ENCODE data around the gene PPIL6.
A peak's percentile ranks its signal among the peaks of the same experiment; 100 is the strongest.

Gene PPIL6

GRCh38 chr6:109449064-109449794, 8.8 kb upstream of the PPIL6 start:
- DNase-seq, result no peak

- no peak for DNase-seq
Observed at GRCh38 chr6:109448615-109449014, 8.2 kb upstream of the PPIL6 start.

DNA sequence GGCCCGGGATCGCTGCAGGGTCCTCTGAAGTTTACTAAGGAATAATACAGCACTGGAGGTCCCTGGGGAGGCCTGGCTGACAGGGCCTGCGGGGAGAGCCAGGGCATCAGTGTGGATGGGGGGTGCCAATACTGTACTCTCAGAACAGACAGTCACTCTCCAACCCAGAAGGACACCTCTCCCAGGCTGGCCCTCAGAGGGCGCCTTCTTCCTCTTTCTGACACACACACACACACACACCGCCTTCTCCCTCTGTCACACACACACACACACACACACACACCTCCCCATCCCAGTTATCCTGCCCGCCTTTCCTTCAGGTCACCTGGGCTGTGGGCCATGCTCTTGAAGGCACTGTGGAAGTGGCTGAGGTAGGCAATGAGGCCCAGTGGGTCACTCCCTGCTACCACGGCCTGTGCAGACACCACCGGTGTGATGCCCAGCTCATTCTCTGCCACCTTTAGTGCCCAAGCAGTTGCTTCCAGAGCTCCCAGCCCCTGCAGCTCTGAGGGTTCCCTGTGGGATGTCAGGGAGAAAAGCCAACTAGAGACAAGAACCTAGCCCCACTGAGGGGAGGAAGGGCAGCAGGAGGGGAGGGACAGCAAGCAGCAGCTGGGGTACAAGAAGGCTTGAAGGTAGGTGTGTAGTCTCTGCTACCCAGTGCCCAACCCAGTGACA, 7.6 kb upstream of the PPIL6 start:
- no peak for DNase-seq

DNA sequence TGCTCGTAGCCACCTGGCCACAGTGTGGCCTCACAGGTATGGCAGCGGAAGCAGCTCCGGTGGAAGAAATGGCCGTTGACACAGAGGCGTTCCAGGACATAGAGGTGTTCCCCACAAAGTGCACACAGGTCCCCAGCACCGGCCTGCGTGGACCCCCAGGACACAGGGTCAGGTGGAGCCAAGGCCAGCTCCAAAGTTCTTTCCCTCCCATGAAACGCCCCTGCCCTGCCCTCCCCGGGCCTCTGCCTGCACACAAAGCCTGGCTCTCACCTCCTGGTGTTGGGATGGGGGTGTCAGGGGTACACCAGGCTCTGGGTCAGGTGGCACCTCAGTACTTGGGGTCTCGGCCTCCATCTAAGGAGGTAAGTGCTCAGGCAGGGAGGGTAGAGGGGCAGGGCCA, 6.7 kb upstream of the PPIL6 start:
- no peak for DNase-seq

- no peak for DNase-seq
Observed at GRCh38 chr6:109446541-109446940, 6.1 kb upstream of the PPIL6 start.

DNA sequence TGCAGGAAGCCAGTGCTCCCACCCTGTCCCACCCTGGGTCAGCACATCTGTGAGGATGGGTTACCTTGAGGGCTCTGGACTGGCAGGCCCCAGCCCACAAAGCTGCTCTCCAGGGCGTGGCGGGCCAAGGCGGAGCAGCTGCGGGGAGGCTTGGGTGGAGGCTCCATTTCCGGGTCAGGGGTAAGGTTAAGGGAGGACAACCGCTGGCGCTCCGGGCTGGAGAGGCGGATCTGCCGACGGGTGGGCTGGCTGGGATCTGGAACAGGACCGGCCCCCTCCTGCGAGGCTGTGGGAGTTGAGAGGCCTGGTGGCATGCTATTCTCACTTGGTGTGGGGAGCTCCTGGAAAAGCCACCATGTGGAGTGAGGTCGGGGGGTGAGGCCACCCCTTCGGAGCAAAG, 5.6 kb upstream of the PPIL6 start:
- DNase-seq, result no peak

DNA sequence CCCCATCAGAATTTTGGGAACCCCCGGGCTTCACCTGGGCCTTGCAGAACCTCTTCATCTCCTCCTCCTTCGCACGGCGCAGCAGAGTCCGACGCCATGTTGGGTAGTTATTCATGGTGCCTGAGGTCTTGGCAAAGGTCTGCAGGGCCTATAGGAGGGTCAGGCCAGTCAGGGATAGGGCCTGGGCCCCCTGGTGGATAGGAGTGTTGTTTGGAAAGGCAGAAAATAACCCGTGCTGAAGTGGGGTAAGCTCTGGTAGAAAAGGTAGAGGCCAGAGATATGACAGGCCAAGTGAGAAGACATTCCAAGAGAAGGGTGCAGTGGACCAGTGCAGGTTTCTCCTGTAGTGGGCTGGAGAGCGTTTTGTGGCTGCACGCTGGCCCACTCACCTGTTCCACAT, 5.0 kb upstream of the PPIL6 start:
- no peak for DNase-seq

GRCh38 chr6:109443425-109443950, 3.1 kb upstream of the PPIL6 start:
- no peak for DNase-seq

DNA sequence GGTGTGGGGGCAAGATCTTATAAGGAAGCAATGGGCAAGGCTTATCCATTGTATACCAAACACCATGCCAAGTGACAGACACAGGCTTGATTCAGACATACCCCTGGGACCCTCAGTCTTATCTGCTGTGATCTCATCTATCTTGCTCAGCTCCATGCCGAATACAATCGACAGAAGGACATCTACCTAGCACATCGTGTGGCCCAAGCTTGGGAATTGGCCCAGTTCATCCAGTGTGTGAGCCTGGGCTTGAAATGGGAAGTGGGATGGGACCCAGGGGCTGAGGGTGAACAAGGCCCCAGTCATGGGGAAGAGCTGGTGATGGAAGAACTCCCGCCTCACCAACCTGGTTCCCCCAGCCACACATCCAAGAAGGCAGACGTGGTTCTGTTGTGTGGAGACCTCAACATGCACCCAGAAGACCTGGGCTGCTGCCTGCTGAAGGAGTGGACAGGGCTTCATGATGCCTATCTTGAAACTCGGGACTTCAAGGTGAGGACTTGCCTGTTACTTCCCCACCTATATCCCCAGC, 2.0 kb upstream of the PPIL6 start:
- no peak for DNase-seq

DNA sequence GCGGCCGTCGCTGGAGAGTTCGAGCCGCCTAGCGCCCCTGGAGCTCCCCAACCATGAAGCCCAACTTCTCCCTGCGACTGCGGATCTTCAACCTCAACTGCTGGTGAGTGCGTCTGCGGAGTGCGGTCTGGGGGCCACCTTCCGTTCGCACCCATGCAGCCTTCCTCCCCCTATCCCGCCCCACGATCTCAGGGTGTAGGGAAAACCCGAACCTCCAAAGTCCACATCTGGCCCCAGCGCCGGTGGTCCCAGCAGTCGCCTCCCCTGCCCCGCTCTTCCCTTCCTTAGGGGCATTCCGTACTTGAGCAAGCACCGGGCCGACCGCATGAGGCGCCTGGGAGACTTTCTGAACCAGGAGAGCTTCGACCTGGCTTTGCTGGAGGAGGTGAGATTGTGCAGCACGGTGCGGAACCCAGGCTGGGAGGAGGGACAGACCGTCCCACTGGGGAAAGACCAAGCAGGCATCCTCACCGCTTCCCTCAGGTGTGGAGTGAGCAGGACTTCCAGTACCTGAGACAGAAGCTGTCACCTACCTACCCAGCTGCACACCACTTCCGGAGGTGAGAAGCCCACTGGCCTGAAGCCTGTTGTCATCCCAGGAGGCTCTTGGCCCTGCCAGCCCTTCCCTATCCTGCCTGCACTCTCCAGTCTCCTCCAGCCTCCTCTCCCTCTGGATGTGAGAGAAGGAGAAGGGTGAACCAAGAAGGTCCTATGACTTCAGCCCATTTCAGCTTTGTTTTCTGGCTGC, 815 bp upstream of the PPIL6 start:
- peak; percentile 29 for DNase-seq

GRCh38 chr6:109436041-109436440, 4.4 kb downstream of the PPIL6 start:
- DNase-seq, result no peak

DNA sequence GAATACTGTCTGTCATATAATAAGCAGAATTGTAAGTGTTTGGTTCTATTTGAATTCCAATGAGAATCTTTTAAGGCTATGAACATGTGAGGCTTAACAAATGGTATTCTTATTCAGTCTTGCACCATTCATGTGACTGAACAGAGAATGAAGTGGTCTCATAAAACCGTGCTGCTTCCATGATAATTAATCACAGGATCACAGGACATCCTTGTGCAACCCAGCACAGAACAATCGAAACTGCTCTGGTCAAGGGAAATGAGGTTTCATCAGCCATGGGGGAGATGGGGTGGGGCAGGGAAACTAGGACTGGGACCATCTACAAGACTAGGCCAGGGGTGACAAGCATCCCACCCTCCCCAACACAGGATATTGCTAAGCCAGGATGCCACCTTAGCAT, 6.0 kb downstream of the PPIL6 start:
- DNase-seq, result no peak

GRCh38 chr6:109429496-109429895, 10.9 kb downstream of the PPIL6 start:
- DNase-seq, result no peak

GRCh38 chr6:109428889-109429477, 11.4 kb downstream of the PPIL6 start:
- DNase-seq, result no peak

GRCh38 chr6:109424946-109425345, 15.5 kb downstream of the PPIL6 start:
- no peak for DNase-seq

- DNase-seq, result no peak
Observed at GRCh38 chr6:109421184-109421583, 19.2 kb downstream of the PPIL6 start.

DNA sequence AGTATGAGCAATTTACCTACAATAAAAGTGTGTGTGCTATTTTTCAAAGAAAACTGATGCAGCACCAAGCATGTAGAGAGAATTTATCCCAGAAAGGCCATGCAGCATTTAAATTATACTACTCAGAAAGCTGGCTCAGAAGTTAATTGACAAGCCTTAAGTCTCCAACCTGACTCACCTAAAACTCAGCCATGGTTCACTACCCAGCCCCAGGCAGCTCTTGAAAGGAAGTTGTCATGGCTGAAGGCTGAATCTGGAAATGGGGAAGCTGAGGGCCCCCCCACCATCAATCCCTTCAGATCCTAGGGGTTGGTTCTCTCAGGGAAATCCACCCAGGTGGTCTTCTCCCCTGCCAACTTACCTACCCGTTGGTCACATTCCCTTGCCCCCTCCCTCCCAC, 19.7 kb downstream of the PPIL6 start:
- no peak for DNase-seq

DNA sequence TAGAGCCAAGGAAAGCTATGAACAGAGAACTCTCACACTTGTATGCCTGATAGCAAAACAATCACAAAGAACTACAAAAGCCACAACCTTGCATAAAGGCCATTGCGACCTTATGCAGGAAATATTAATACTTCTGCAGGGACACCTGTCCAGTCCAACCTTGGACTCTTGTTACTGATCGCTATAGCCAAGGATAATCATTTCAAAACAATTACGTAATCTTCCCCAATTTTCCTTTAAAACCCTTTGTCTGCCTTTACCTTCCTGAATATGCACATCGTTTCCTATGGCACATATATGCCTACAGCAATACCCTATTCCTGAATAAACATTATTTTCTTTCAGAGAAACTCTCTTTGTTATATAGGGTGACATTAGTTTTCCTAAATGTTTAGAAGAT, 22.8 kb downstream of the PPIL6 start:
- no peak for DNase-seq

- DNase-seq, result no peak
Observed at GRCh38 chr6:109411034-109411433, 29.4 kb downstream of the PPIL6 start.

DNA sequence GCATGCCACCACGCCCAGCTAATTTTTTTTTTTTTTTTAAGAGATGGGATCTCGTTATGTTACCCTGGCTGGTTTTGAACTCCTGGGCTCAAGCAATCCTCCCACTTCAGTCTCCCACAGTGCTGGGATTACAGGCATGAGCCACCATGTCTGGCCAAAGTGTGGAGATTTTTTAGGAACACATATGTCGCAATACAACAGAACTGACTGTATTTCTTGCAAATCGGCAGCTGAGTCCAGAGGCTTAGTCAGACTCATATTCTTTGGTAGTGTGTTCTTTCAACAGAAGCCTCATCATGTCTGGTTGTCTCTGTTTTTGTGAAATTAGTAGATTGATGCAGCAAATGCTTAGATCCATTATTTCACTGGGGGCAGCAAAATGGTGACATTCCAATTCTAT, 34.2 kb downstream of the PPIL6 start:
- DNase-seq, result no peak

- peak; percentile 8 for DNase-seq
Observed at GRCh38 chr6:109397020-109397419, 43.4 kb downstream of the PPIL6 start.

- DNase-seq, result no peak
Observed at GRCh38 chr6:109396046-109396718, 44.2 kb downstream of the PPIL6 start.

DNA sequence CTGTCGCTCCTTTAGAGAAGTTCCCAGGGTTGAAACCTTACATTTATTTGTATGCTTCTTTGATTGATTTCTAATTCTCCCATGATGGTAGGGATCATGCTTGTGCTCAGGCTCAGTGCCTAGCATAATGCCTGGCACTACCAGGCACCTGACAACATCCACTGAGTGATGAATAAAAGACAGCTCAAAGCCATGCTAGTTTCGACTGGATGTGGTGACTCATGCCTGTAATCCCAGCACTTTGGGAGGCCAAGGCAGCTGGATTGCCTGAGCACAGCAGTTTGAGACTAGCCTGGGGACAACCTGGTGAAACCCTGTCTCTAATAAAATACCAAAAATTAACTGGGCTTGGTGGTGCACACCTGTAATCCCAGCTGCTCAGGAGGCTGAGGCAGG, 46.5 kb downstream of the PPIL6 start:
- no peak for DNase-seq
